Stimulated activated memory B cell treated with anti-CD40 and anti-IgM and Interleukin-4, amounts not matched to agents 10 μg/mL and 1 μg/mL and 100 μg/mL, for 72 hours (primary cell): ENCODE data around the gene PIANP.

Experiments used
- ATAC-seq: fragments of 150-1000 bp; cut with Tn5 transposase; 2 replicates; pipeline ENCODE4 v1.10.0; 2021
- H3K27ac Mint-ChIP-seq: one replicate; pipeline ENCODE4 v1.8.0; 2022; ENCODE audit warnings: mild to moderate bottlenecking, mixed read lengths
- H3K27me3 Mint-ChIP-seq: one replicate; pipeline ENCODE4 v1.8.0; 2022; ENCODE audit warnings: mixed read lengths
- H3K36me3 Mint-ChIP-seq: one replicate; pipeline ENCODE4 v1.8.0; 2022; ENCODE audit warnings: mixed read lengths
- H3K4me1 Mint-ChIP-seq: one replicate; pipeline ENCODE4 v1.8.0; 2022; ENCODE audit warnings: mixed read lengths
- H3K4me3 Mint-ChIP-seq: one replicate; pipeline ENCODE4 v1.8.0; 2022; ENCODE audit warnings: mild to moderate bottlenecking, moderate library complexity, mixed read lengths
- H3K9me3 Mint-ChIP-seq: one replicate; pipeline ENCODE4 v1.8.0; 2022; ENCODE audit warnings: mixed read lengths

PIANP gene

DNA sequence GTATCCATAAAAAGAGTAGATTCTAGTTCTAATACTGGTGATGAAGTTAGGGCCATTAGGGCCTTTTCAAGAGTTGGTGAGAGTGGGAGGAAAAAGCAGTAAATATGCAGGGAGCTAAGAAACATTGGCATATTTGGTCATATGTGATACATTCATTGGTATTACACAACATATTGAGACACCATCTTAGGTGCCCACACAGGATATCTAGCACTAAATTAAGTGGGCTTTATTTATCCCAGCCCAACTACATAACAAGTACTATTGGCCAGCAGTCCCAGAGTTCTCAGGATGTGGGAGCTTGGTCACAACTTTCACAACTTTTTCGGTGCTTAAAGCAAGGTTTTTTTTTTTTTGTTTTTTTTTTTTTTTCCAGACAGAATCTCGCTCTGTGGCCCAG lies 35.7 kb downstream of the PIANP start:
- H3K4me3 Mint-ChIP-seq, result no peak overlapping the region
- H3K9me3 Mint-ChIP-seq, result no peaks in the 10 kb centered on the region
- H3K27ac Mint-ChIP-seq, result no peak overlapping the region
- no peaks in the 10 kb centered on the region for H3K27me3 Mint-ChIP-seq
- H3K36me3 Mint-ChIP-seq, result peaks cover 33% of the 10 kb centered on the region
- peaks cover 23% of the 10 kb centered on the region for H3K4me1 Mint-ChIP-seq
- ATAC-seq, result no peak

DNA sequence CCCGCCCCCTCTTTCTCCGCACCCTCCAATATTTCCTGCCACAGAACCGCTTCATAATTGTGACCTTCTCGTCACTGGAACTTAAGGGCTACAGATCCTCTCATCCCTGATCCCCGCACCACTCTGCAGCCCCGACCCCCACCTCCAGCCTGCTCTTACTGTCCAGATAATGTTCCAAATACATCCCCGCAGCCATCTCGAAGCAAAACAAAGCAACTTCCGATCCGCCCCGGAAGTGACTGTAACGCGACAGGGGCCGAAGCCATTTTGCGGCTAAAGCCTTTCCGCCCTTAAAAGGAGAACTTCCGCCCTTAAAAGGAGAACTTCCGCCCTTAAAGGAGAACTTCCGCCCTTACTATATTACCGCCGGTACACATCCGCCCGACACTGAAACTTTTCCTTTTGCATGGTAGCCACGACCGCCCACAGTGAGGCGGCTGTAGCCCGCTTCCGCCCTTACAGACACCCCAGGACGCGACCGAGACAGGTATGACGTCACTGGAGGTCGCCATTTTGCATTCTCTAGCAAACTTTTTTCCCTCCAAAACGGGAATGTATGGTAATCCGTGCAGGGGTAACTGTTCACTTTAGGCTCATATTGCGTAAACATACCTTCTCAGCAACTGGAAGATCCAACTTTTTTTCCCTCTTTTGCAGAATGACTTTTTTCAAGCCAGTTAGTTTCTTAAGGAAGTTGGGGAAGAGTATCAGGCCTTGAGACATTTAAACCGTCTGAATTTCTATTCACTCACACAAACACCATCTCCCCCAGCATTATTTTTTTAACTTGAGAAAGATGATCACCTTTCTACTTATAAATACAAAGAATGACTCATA lies 37.5 kb downstream of the PIANP start, which contains the start of gene ING4:
TSS of gene ING4 (minus strand) at position 214 of the 837 bp plus-strand sequence. CDS start at position 196, 18 bp downstream.
- Mint-ChIP-seq H3K4me1 (peaks cover 36% of the 10 kb centered on the region), H3K36me3 (peaks cover 27% of the 10 kb centered on the region), H3K27ac (peak within 1 kb of the TSS; percentile 83), H3K9me3 (no peaks in the 10 kb centered on the region), H3K27me3 (no peaks in the 10 kb centered on the region), H3K4me3 (peak within 1 kb of the TSS; percentile 90)
- ATAC-seq, result peak; percentile 100

DNA sequence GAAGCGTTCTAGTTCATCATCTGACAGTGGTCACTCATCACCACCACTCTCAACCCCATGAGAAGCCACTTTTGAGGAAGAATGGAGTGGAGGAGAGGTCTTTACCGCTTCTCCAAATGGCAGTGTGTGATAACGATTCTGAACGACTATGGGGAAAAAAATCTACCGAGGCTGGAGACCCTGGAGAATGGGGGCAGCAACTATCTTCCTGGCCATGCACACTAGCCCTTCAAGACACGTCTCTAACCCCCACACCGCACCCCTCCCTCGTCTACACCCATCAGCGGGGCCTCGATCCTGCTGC lies 38.1 kb downstream of the PIANP start:
- peaks cover 36% of the 10 kb centered on the region for H3K4me1 Mint-ChIP-seq
- peak overlapping the region; percentile 83 for H3K27ac Mint-ChIP-seq
- H3K27me3 Mint-ChIP-seq, result no peaks in the 10 kb centered on the region
- peak; percentile 46 for ATAC-seq
- H3K4me3 Mint-ChIP-seq, result peak overlapping the region; percentile 90
- no peaks in the 10 kb centered on the region for H3K9me3 Mint-ChIP-seq
- peaks cover 26% of the 10 kb centered on the region for H3K36me3 Mint-ChIP-seq

DNA sequence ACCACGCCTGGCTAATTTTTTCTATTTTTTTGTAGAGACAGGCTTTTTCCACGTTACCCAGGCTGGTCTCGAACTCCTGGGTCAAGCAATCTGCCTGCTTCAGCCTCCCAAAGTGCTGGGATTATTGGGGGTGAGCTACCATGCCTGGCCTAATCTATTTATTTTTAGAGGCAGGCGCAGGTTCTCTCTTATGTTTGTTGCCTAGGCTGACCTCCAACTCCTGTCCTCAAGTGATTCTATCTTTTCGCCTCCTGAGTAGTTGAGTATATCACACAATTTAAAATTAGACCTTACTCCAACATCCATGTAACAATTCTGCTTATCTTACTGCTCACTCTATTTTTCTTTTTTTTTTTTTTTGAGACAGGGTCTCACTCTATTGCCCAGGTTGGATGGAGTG lies 46.6 kb downstream of the PIANP start:
- peaks cover 16% of the 10 kb centered on the region for H3K4me1 Mint-ChIP-seq
- H3K27me3 Mint-ChIP-seq, result no peaks in the 10 kb centered on the region
- no peaks in the 10 kb centered on the region for H3K9me3 Mint-ChIP-seq
- H3K36me3 Mint-ChIP-seq, result peaks cover 62% of the 10 kb centered on the region
- no peak overlapping the region for H3K4me3 Mint-ChIP-seq
- no peak overlapping the region for H3K27ac Mint-ChIP-seq
- no peak for ATAC-seq

DNA sequence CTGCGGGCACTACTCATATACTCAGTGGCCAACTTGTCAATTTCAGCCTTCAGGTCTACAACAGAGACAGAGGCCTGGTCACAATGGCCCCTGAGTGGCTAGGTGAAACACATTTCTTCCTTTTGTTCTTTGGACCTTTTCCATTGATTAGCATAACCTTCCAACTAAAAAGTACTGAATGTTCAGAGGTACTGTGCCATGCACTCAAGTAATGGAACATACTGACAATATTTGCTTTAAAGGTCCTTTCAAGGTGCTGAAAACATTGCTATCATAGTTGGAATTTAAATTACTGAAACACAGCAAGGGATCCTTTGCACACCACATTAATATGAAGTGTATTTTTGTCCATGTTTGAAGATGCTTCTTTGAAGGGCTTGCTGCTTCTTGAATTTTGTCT lies 47.3 kb downstream of the PIANP start:
- ATAC-seq, result no peak
- H3K27me3 Mint-ChIP-seq, result no peaks in the 10 kb centered on the region
- H3K4me1 Mint-ChIP-seq, result peaks cover 10% of the 10 kb centered on the region
- H3K36me3 Mint-ChIP-seq, result peaks cover 56% of the 10 kb centered on the region
- no peaks in the 10 kb centered on the region for H3K9me3 Mint-ChIP-seq
- no peak overlapping the region for H3K4me3 Mint-ChIP-seq
- no peak overlapping the region for H3K27ac Mint-ChIP-seq

DNA sequence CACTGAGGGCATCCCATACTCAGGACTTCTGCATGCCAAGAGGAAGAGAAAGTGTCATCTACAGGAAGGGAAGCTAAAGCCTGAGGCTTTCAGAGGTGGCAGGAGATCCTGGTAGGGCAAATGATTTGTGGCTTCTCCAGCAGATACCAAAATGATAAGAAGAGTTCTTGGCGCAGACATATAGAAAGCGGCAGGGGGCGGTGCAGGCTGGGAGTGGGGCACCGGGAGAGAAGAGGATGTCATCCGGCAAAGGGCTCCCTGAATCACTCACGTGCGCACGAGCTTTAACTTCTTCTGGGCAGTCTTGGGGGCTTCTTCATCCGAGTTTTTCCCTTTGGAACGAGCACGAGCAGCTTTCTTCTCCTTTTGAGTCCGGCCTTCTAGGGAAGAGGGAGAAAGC lies 48.2 kb downstream of the PIANP start:
- Mint-ChIP-seq H3K4me3 (no peak overlapping the region), H3K36me3 (peaks cover 54% of the 10 kb centered on the region), H3K27ac (no peak overlapping the region)

DNA sequence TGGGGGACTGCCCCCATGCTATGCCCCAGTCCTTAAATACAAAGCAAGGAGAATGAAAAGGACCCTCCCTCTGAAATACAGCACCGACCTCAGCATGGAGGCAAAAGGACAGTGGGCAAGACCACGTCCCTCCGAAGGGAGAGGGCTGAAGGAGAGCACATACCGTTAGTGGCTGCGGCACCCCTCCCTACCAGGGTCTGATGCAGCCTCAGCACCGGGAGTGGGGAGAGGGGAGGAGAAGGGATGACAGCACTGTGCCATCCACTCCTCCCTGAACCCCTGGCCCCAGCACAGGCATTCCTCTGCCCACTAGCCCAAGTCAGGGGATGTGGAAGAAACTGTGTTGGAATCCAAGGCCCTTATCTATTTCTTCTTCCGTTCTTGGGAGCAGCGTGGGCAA lies 49.8 kb downstream of the PIANP start:
- no peak for ATAC-seq
- Mint-ChIP-seq H3K4me1 (peaks cover 26% of the 10 kb centered on the region), H3K27ac (no peak overlapping the region), H3K27me3 (no peaks in the 10 kb centered on the region), H3K9me3 (no peaks in the 10 kb centered on the region), H3K36me3 (peaks cover 50% of the 10 kb centered on the region), H3K4me3 (no peak overlapping the region)

More for the DNA sequence above, 48.2 kb downstream of the PIANP start:
- Mint-ChIP-seq H3K27me3 (no peaks in the 10 kb centered on the region), H3K4me1 (peaks cover 17% of the 10 kb centered on the region), H3K9me3 (no peaks in the 10 kb centered on the region)
- no peak for ATAC-seq

DNA sequence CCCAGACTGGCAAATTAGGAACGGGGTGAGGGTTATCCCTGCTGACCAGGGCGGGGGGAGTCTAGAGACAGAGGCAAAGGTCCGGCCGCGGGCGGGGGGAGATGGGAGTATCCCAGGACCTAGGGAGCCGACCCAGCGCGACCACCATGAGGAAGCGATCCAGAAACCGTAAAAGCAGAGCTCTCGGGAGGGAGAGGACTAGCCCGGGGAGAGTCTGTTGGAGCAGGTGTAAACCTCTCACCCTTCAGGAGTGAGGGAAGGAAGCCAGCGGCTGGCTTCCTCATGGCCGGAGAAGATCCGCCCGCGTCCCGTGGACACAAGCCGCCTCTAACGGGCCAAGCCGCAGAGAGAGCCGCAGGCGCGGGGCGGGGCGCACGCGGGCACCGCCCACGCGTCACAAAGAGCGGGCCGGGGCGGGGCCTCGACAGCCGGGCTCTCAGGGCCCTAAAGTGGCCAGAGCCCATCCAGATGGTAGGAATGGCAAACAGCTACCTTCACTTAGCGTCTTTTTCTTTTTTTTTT lies 53.5 kb downstream of the PIANP start, which contains the start of gene ACRBP:
TSS of gene ACRBP (minus strand) at position 350 of the 522 bp plus-strand sequence. CDS start at position 284, 66 bp downstream.
- Mint-ChIP-seq H3K4me1 (peaks cover 45% of the 10 kb centered on the region), H3K27me3 (no peaks in the 10 kb centered on the region), H3K36me3 (peaks cover 32% of the 10 kb centered on the region), H3K27ac (peak within 1 kb of the TSS; percentile 90), H3K4me3 (peak within 1 kb of the TSS; percentile 86), H3K9me3 (peaks cover 6% of the 10 kb centered on the region)
- peak; percentile 79 for ATAC-seq

DNA sequence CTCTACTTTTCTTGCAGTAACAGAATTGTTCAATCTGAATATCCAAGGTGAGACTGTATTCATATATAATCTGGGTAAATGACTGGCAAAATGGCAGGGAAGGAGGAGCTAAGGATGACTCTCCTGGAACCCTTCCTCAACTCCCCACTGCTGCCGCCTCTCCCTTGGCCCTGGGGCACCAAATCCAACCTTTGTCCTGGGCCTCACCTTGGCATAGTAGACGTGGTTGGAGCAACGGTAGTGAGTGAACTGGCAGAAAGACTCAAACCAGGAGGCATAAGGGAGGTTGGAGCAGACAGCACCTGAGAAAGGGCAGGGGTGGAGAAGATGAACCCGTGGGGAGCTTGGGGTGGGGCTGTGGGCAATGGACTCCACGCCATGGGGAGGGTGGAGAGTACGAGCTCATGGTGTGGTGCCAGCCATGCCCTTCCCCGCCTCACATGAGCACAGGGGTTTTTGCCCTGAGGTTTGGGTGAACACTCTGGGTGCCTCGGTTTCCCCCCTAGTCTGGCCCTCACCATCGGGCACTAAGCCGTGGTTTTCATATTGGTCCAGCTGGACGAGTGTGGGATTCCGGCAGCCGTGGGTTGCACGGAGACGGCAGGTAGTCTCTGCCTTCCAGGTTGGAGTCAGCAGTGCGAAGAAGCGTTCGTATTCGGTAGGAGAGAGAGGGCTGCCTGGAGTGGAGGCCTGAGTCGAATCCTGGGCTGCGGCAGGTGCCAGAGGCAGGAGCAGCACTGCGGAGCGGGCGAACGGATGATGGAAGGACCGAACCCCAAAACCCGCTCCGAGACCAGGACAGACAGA lies 54.1 kb downstream of the PIANP start:
- Mint-ChIP-seq H3K4me1 (peaks cover 45% of the 10 kb centered on the region), H3K27me3 (no peaks in the 10 kb centered on the region), H3K27ac (peak overlapping the region; percentile 90), H3K4me3 (peak overlapping the region; percentile 86), H3K9me3 (peaks cover 6% of the 10 kb centered on the region), H3K36me3 (peaks cover 28% of the 10 kb centered on the region)
- ATAC-seq, result peak; percentile 37

DNA sequence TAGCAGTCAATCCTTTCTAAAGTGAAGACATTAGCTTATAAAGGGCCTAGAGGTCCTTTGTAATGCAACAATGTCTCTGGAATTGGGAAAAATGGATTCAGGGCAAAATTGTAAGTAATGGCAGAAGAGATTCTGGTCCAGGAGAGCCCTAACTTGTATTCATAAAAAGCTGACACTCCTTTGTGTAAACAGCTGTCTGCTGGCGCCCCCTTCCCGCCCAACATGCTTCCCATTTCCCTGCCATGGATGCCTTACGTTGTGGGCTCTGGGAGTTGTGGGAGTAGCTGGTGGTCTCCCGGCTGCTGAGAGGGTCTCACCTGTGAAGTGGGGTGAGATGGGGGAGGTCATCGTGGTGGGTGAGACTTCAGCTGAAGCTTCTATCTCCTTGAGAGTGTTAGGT lies 55.7 kb downstream of the PIANP start:
- H3K27me3 Mint-ChIP-seq, result no peaks in the 10 kb centered on the region
- peaks cover 6% of the 10 kb centered on the region for H3K9me3 Mint-ChIP-seq
- H3K36me3 Mint-ChIP-seq, result peaks cover 18% of the 10 kb centered on the region
- peaks cover 45% of the 10 kb centered on the region for H3K4me1 Mint-ChIP-seq
- no peak for ATAC-seq
- H3K4me3 Mint-ChIP-seq, result no peak overlapping the region
- H3K27ac Mint-ChIP-seq, result peak overlapping the region; percentile 86

DNA sequence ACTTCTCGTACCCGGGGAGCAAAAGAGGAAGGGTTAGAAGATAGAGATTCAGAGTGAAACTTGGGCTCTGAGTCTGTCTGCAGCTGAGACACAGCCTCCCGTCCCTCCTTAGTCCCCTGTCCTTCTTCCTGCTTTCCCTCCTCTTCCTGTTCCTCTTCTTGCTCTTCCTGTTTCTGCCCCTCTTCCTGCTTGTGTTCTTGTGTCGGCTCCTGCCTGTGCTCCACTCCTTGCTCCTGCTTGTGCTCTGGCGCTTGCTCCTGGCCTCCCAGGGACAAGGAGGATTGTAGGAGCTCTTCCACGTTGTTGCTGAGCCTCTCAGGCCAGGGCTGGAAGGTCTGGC lies 56.4 kb downstream of the PIANP start:
- H3K4me1 Mint-ChIP-seq, result peaks cover 48% of the 10 kb centered on the region
- no peaks in the 10 kb centered on the region for H3K27me3 Mint-ChIP-seq
- peak; percentile 79 for ATAC-seq
- H3K9me3 Mint-ChIP-seq, result peaks cover 6% of the 10 kb centered on the region
- peak overlapping the region; percentile 86 for H3K27ac Mint-ChIP-seq
- peaks cover 18% of the 10 kb centered on the region for H3K36me3 Mint-ChIP-seq
- peak overlapping the region; percentile 65 for H3K4me3 Mint-ChIP-seq
